ENCODE data around the gene CELF2. TPM values are rescaled to one million over a fixed set of nuclear protein-coding genes. Genes with fewer than 3 reads are reported as not detected.

Gene CELF2
- polyA plus RNA-seq, 1 experiment, result 24.7 TPM

DNA sequence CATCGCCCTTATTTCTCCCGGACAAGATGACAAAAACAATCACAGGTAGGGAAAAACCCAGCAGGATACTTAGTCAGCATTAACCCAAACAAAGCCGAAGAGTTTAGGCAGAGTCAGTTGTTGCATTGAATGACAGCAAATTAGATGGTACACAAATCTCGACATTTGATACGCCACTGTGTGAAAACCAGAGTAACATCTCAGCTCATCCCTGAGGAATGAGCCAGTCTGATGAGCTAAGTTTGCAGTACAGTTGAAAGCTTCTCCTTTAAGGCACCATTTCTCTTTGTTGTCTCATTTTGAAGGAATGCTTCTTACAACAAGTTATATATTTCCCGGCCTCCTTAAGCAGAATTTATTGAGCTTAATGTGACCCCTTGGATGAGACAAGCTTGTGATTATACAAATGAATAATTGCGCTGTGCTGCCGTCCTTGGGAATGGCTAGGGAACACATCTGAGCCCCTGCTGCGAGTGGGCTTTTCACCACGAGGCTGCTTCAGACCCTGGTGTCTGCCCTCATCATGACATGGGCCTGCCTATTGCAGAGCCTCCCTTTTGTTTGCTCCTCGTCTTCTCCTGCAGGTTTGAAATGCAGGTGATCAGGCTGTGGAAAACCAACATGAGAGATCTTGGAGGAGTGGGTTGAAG lies 137.3 kb downstream of the CELF2 start:
- H3K27me3 ChIP-seq (ENCODE audit: control insufficient read depth, insufficient read depth, low read length), result no peaks in the 10 kb centered on the region
- TF ChIP-seq, protein P1, sequence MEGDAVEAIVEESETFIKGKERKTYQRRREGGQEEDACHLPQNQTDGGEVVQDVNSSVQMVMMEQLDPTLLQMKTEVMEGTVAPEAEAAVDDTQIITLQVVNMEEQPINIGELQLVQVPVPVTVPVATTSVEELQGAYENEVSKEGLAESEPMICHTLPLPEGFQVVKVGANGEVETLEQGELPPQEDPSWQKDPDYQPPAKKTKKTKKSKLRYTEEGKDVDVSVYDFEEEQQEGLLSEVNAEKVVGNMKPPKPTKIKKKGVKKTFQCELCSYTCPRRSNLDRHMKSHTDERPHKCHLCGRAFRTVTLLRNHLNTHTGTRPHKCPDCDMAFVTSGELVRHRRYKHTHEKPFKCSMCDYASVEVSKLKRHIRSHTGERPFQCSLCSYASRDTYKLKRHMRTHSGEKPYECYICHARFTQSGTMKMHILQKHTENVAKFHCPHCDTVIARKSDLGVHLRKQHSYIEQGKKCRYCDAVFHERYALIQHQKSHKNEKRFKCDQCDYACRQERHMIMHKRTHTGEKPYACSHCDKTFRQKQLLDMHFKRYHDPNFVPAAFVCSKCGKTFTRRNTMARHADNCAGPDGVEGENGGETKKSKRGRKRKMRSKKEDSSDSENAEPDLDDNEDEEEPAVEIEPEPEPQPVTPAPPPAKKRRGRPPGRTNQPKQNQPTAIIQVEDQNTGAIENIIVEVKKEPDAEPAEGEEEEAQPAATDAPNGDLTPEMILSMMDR (IDR thresholded peaks at IDR 0.05; ENCODE audit: low read depth, low read length), result no peak
- no peak overlapping the region for H3K4me3 ChIP-seq (ENCODE audit: low read depth, low read length)
- H3K9me3 ChIP-seq (ENCODE audit: control insufficient read depth, insufficient read depth, low read length), result no peaks in the 10 kb centered on the region
- ChIA-PET POLR2A (interaction anchor here (1.0 kb wide), 2 partner anchors 9 to 11 kb away, joined by 4 to 6 read pairs; no protein-coding TSS in a partner anchor), CTCF (no interaction called here)
- H3K27ac ChIP-seq (ENCODE audit: low read depth, low read length), result no peak overlapping the region
- DNase-seq (ENCODE audit: low read depth, low spot score), result no peak

DNA sequence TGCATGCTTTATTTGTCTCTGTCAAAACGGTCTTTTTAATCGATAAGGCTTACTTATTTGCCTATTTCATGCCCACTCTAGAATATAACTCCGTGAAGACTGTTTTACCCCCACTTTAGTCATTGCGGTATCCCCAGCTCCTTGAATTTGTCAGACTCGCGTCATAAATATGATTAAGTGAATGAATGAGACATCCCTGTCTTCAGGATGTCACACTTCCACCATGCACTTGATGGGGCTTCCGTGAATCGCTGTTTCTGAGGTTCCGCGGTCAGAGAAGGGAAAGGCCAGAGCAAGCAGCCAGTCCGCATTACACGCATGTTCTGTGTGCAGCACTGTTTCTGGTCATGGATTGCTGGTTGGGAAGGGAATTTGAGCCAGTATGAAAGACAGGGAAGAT lies 138.8 kb downstream of the CELF2 start:
- ChIA-PET CTCF (no interaction called here), POLR2A (no interaction called here)
- DNase-seq (ENCODE audit: low read depth, low spot score), result no peak

DNA sequence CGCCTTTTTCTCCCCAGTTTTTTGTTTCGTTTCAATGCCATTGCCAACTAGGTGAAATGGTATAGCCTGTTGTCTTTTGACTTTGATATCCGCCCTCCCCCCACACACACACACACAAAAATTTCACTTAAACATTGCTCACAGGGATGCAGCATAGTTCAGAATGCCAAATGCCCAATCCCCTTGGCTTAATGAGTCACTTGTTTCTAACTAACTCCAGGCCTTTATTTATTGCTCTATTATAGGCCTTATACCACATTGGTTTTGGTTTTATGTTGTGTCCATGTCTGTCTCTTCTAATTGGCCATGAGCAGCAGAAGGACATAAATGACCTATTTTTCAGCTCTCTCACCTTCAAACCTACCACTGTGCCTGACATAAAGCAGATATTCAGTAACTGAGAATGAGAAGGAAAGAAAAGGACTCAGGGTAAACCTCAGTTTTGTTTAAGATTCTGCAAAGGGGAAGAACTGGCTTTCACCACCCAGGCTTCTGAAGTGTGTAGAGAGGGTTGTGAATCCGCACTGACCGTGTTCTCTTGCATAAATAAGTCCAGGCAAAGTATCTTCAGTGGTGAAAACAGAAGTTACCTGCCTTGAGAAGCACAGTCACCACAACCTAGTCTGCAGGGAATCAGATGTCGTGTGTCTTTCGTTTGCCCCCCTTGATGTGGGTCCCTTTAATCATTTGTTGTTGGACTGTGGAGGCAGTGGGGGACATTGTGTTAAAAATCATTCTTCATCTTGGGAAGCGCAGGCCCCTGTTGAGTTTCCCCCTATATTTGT lies 139.8 kb downstream of the CELF2 start:
- no peak for DNase-seq (ENCODE audit: low read depth, low spot score)
- Histone ChIP-seq H3K9me3 (ENCODE audit: control insufficient read depth, insufficient read depth, low read length) (peaks cover 4% of the 10 kb centered on the region), H3K27ac (ENCODE audit: low read depth, low read length) (no peak overlapping the region), H3K4me3 (ENCODE audit: low read depth, low read length) (no peak overlapping the region), H3K27me3 (ENCODE audit: control insufficient read depth, insufficient read depth, low read length) (no peaks in the 10 kb centered on the region)
- TF ChIP-seq, protein P1 (IDR thresholded peaks at IDR 0.05; ENCODE audit: low read depth, low read length), result no peak
- ChIA-PET POLR2A (no interaction called here), CTCF (no interaction called here)

More for the DNA sequence above, 138.8 kb downstream of the CELF2 start:
- TF ChIP-seq, protein P1 (IDR thresholded peaks at IDR 0.05; ENCODE audit: low read depth, low read length), result no peak
- Histone ChIP-seq H3K4me3 (ENCODE audit: low read depth, low read length) (no peak overlapping the region), H3K9me3 (ENCODE audit: control insufficient read depth, insufficient read depth, low read length) (no peaks in the 10 kb centered on the region), H3K27me3 (ENCODE audit: control insufficient read depth, insufficient read depth, low read length) (no peaks in the 10 kb centered on the region), H3K27ac (ENCODE audit: low read depth, low read length) (no peak overlapping the region)

DNA sequence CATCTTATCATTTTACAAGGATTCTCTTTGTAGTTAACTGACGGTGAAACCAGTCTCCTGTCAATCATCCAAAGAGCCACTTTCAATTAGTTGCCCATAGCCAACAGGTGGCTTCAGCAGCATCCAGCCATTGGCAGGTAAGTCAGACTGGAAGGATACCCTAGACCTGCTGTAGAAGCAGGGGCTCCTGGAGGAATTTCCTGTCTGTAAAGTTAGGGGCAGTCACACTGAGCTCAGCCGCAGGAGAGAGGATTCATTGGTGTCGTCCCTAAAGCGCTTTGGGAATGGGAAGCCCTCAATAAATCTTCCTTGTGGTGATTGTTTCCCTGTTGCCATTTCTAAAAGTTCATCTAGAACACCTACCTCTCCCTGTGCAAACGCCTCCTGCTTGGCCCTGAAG lies 140.4 kb downstream of the CELF2 start:
- ChIA-PET POLR2A (no interaction called here), CTCF (no interaction called here)
- TF ChIP-seq, protein P1 (IDR thresholded peaks at IDR 0.05; ENCODE audit: low read depth, low read length), result no peak
- no peak for DNase-seq (ENCODE audit: low read depth, low spot score)
- H3K27me3 ChIP-seq (ENCODE audit: control insufficient read depth, insufficient read depth, low read length), result no peaks in the 10 kb centered on the region
- peaks cover 4% of the 10 kb centered on the region for H3K9me3 ChIP-seq (ENCODE audit: control insufficient read depth, insufficient read depth, low read length)
- H3K4me3 ChIP-seq (ENCODE audit: low read depth, low read length), result no peak overlapping the region
- no peak overlapping the region for H3K27ac ChIP-seq (ENCODE audit: low read depth, low read length)

DNA sequence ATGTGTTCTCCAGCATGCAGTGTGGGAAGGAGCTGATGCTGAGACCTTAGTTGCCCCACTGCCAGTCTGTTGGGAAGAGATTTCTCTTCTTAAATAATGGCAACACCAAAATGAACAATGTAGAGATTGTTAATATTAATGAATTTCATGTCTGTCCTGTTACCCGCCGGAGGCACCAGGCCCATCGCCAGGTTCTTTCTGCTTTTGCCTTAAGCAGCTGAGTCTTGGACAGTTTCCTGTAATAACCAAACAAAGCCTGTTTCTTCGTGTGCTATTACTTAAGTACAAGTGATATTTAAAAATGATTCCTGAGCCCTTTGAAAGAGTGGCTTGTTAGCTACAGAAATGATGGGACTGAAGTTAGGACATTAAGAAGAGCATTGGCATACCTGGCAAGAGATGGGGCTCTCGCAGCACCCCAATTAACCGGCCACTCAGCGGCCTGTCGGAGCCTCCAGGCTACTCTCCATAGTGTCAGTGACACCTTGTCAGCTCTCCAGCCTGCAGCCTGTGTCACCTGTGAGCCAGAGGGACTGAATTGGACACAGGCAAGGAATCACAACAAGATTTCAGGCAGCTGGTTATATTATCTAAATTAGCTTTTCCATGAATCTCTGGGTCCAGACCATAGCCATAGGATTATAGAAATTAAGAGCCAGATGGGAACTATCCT lies 142.0 kb downstream of the CELF2 start:
- H3K27ac ChIP-seq (ENCODE audit: low read depth, low read length), result no peak overlapping the region
- H3K4me3 ChIP-seq (ENCODE audit: low read depth, low read length), result no peak overlapping the region
- CTCF ChIA-PET, result no interaction called here
- H3K9me3 ChIP-seq (ENCODE audit: control insufficient read depth, insufficient read depth, low read length), result peaks cover 4% of the 10 kb centered on the region
- POLR2A ChIA-PET, result no interaction called here
- no peaks in the 10 kb centered on the region for H3K27me3 ChIP-seq (ENCODE audit: control insufficient read depth, insufficient read depth, low read length)
- no peak for DNase-seq (ENCODE audit: low read depth, low spot score)
- TF ChIP-seq, protein P1 (IDR thresholded peaks at IDR 0.05; ENCODE audit: low read depth, low read length), result no peak

Data from AG04450 (cell line).